Activated T-helper 1 cell treated with anti-CD3 and anti-CD28 coated beads, Interleukin-12 subunit alpha, Interleukin-12 subunit beta, Interleukin-2, Interleukin-4 antibody, amounts not matched to agents 30 ng/mL and 10 ng/mL and 1 ng/mL, durations not matched to agents 14 hours and 24 hours and 36 hours (primary cell): ENCODE data around the gene TMEM127. TPM values are rescaled to one million over a fixed set of nuclear protein-coding genes. Genes with fewer than 3 reads are reported as not detected.
"Not testable (repeated sequence)": the region's sequence is repeated elsewhere in the genome, so short reads cannot be mapped to it uniquely, and the experiment has no call there.

ENCODE experiments used
- DNase-seq: peaks from one replicate; pipeline ENCODE4 v3.0.0; 2021; ENCODE audit warnings: low spot score
- H3K27ac Mint-ChIP-seq: one replicate; pipeline ENCODE4 v1.8.0; 2021; ENCODE audit warnings: mild to moderate bottlenecking, mixed read lengths
- H3K27me3 Mint-ChIP-seq: one replicate; pipeline ENCODE4 v1.8.0; 2022; ENCODE audit warnings: mild to moderate bottlenecking, moderate library complexity, mixed read lengths; ENCODE audit not compliant: insufficient read depth
- H3K36me3 Mint-ChIP-seq: one replicate; pipeline ENCODE4 v1.8.0; 2021; ENCODE audit warnings: low read depth, mixed read lengths
- H3K4me1 Mint-ChIP-seq: one replicate; pipeline ENCODE4 v1.8.0; 2021; ENCODE audit warnings: low read depth, mixed read lengths
- H3K4me3 Mint-ChIP-seq: one replicate; pipeline ENCODE4 v1.8.0; 2021; ENCODE audit warnings: mild to moderate bottlenecking, moderate library complexity, mixed read lengths
- H3K9me3 Mint-ChIP-seq: one replicate; pipeline ENCODE4 v1.8.0; 2021; ENCODE audit warnings: mixed read lengths
- intact Hi-C: fragments of 100-400 bp; cut with micrococcal nuclease; formaldehyde crosslinking; loops from one replicate; pipeline ENCODE4 v1.15.1; 2024
- total RNA-seq: library from RNA; stranded (reverse); gene quantifications from 2 replicates; pipeline ENCODE4 v1.2.3, GENCODE V29; 2022

TMEM127 gene
- total RNA-seq, 1 donor from 2014 or later, result 30.1 TPM

DNA sequence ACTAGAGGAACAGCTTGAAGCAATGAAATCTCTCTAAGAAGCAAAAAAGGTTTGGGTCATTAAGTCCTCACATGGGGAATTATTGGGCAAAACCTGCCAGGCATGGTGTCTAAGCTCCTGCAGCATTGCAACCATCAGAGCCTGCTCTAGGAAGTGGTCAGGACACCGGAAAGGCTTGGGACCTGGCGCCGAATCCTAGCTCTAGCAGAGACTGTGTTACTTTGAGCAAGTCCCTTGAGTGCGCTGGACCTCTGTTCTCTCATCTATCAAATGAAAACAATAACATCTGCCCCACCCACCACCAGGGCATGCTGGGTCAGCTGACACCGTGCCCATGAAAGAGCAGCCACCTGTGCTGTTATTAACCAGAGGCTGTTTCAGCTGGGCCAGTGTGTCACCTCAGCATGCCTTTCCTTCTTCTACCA, 6.3 kb downstream of the TMEM127 start:
- Mint-ChIP-seq H3K4me1 (peaks cover 45% of the 10 kb centered on the region), H3K4me3 (no peak overlapping the region), H3K27ac (no peak overlapping the region), H3K27me3 (no peaks in the 10 kb centered on the region), H3K9me3 (no peaks in the 10 kb centered on the region), H3K36me3 (peaks cover 21% of the 10 kb centered on the region)
- no peak for DNase-seq
- intact Hi-C loops, result no loop called here

DNA sequence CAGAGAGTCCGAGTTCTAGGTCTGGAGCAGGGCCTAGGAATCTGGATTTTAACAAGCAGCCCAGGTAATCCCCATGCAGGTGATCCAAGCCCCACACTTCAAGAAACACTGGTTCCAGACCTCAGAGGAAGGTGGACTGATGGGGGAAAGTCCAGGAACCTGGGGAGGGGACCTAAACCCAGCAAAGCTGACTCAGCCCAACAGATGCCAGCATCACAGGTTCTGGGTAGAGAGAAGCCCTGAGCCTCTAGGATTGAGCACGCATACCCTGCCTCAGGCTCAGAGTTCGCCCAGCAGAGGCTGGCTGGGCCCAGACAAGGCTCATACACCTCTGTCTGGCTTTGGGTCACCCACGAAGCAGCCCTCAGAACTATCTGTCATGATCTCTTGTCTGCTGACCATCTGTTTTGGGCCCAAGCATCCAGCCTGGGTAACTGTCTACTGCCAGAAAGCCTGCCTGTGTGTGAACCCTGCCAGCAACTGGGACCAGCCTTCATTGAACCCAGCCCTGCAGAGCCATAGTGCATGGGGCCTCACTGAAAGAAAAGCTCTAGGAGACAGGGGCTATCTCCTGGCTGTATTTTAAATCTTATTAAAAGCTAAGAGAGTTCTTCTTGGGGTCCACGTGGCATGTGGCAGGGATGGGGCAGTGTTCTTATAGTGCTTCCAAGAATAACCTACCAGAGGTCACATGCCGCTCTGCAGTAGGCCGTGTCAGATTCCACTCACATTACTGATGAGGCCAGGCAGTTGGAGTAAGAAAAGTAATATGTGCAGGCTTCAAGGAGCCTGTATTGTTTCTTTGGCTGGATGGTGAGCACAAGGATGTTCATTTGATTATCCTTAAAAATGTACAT, 7.4 kb downstream of the TMEM127 start:
- Mint-ChIP-seq H3K36me3 (peaks cover 19% of the 10 kb centered on the region), H3K4me1 (peaks cover 34% of the 10 kb centered on the region)

GRCh38 chr2:96257744-96258143, 8.1 kb downstream of the TMEM127 start:
- intact Hi-C loops, DNase-seq, H3K9me3 Mint-ChIP-seq, H3K27me3 Mint-ChIP-seq, H3K4me3 Mint-ChIP-seq: not testable (repeated sequence)
- H3K27ac Mint-ChIP-seq, result peak overlapping the region; percentile 34
- H3K4me1 Mint-ChIP-seq, result peaks cover 33% of the 10 kb centered on the region
- H3K36me3 Mint-ChIP-seq, result peaks cover 22% of the 10 kb centered on the region

More for the DNA sequence above, 7.4 kb downstream of the TMEM127 start:
- intact Hi-C loops, result no loop called here
- Mint-ChIP-seq H3K27me3 (no peaks in the 10 kb centered on the region), H3K4me3 (no peak overlapping the region), H3K9me3 (no peaks in the 10 kb centered on the region), H3K27ac (peak overlapping the region; percentile 34)
- no peak for DNase-seq

DNA sequence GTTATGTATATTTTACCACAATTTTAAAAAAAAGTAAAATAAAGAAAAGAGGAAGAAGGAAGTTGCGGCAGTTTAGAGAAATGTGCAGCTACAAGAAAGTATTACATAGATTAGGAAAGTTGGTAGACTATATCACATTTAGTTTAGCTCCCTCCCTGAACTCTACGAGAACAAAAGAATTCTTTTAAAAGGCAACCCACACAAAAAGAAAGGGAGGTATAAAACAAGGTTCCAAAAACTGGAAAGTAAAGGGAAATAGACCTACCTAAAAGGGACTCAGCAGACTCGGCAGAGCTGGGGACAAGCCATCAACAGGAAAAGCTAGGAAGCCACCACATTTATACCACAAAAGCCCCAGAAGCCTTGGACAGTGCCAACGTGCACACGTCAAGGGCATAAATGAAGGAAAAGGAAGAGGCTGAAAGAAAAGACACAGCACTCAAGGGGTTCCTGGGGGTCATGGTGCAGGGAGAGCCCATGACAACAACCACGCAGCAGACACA, 9.1 kb downstream of the TMEM127 start:
- DNase-seq, result no peak
- H3K27me3 Mint-ChIP-seq, result no peaks in the 10 kb centered on the region
- H3K36me3 Mint-ChIP-seq, result peaks cover 32% of the 10 kb centered on the region
- peak overlapping the region; percentile 4 for H3K4me3 Mint-ChIP-seq
- H3K4me1 Mint-ChIP-seq, result peaks cover 40% of the 10 kb centered on the region
- H3K27ac Mint-ChIP-seq, result peak overlapping the region; percentile 13
- intact Hi-C loops, result loop anchor here (1.0 kb wide), 1 partner anchor 8 kb away; no protein-coding TSS in a partner anchor
- H3K9me3 Mint-ChIP-seq, result no peaks in the 10 kb centered on the region

- H3K9me3 Mint-ChIP-seq, result no peaks in the 10 kb centered on the region
- H3K27ac Mint-ChIP-seq, result no peak overlapping the region
- intact Hi-C loops, result no loop called here
- H3K4me1 Mint-ChIP-seq, result peaks cover 37% of the 10 kb centered on the region
- no peak for DNase-seq
- H3K4me3 Mint-ChIP-seq, result no peak overlapping the region
- H3K36me3 Mint-ChIP-seq, result peaks cover 46% of the 10 kb centered on the region
- H3K27me3 Mint-ChIP-seq, result no peaks in the 10 kb centered on the region
Observed at GRCh38 chr2:96254571-96254970, 11.2 kb downstream of the TMEM127 start.

DNA sequence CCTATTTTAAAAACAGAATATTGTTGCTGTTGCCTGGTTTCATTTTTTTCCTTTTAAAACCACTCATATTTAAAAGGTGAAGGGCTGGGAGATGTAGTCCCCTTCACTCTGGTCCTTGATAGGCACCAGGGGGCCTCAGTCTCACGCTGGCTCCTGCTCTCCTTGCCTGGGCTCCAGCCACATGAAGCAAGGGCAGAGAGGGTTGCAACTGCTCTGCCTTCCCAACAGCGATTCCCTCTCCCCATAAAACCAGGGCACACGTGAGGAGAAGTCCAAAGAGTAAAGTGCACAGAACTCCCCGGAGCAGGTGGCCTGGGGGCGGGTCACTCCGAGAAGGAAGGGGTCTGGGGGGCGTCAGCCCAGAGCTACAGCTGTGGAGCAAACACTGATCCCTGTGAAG, 12.8 kb downstream of the TMEM127 start:
- H3K4me1 Mint-ChIP-seq, result peaks cover 35% of the 10 kb centered on the region
- H3K9me3 Mint-ChIP-seq, result no peaks in the 10 kb centered on the region
- intact Hi-C loops, result no loop called here
- H3K27me3 Mint-ChIP-seq, result no peaks in the 10 kb centered on the region
- no peak overlapping the region for H3K4me3 Mint-ChIP-seq
- DNase-seq, result no peak
- H3K36me3 Mint-ChIP-seq, result peaks cover 48% of the 10 kb centered on the region
- no peak overlapping the region for H3K27ac Mint-ChIP-seq

- DNase-seq, result no peak
- Mint-ChIP-seq H3K4me3 (no peak overlapping the region), H3K4me1 (peaks cover 35% of the 10 kb centered on the region), H3K36me3 (peaks cover 49% of the 10 kb centered on the region), H3K27ac (peak overlapping the region; percentile 15), H3K9me3 (no peaks in the 10 kb centered on the region), H3K27me3 (no peaks in the 10 kb centered on the region)
- intact Hi-C loops, result no loop called here
Observed at GRCh38 chr2:96252526-96252925, 13.3 kb downstream of the TMEM127 start.

DNA sequence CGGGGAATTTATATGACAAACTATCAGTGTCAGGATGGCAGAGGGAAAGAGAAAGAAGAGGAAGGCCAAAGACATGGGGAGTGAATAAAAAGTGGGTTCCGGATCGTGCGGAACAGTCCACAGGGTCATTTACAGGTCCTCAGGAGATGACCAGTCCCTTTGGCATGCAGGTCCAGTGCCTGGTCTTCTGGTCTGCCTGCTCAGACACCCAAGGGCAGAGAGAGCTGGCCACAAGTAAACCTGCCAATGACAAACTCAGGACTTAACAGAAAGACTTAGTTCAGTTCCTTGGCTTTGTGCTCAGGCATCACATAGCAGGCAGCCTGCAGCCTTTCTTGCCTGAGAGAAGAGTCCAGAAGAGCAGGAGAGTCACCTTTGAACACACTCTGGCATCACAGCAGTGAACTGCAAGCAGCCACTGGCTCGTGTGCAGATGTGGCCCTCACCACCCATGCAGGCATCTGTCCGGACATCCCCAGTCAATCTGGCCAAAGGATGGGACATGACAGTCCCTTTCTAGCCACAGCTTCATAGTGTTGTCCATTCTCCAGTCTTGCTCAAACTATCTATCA, 14.0 kb downstream of the TMEM127 start:
- intact Hi-C loops, result no loop called here
- DNase-seq, result no peak
- H3K36me3 Mint-ChIP-seq, result peaks cover 51% of the 10 kb centered on the region
- H3K27ac Mint-ChIP-seq, result peak overlapping the region; percentile 52
- peaks cover 35% of the 10 kb centered on the region for H3K4me1 Mint-ChIP-seq
- no peak overlapping the region for H3K4me3 Mint-ChIP-seq
- no peaks in the 10 kb centered on the region for H3K9me3 Mint-ChIP-seq
- H3K27me3 Mint-ChIP-seq, result no peaks in the 10 kb centered on the region

DNA sequence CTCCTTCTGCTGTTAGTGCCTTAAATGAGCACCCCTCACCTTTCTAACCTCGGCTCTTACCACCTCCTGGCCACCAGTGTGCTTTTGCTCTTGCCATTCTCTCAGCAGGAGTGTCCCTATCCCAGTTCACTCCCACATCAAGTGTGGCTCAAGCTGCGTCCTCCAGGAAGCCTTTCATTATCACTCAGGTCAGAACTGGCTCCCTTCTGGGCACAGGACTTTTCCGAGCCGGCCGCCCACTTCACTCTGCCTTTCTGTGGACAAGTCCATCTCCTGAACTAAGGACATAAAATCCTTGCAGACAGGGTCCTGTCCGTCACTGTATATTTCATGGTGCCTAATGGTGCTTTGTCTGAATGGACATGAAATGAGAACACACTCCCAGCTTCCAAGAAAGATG, 15.6 kb downstream of the TMEM127 start:
- Mint-ChIP-seq H3K36me3 (peaks cover 50% of the 10 kb centered on the region), H3K27me3 (no peaks in the 10 kb centered on the region)

DNA sequence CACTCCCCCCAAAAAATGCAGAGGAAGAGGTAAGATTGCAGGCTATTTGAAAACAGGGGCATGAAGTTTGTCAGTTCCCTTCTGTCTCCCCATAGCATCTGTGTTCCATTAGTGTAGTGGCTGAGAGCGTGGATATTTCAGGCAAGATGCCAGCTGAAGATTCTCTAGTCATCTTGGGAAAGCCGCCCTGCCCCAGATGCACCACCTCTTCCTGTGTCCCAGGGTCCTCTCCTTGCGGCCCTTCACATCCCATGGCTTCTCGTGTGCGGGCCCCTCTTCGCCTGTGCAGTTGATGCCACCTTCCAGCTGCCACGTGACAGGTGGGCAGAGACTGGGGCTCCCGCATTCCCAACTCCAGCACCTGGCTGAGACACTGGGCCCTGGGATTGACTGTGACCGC, 16.1 kb downstream of the TMEM127 start:
- Mint-ChIP-seq H3K27ac (no peak overlapping the region), H3K9me3 (peaks cover 8% of the 10 kb centered on the region), H3K4me3 (no peak overlapping the region), H3K27me3 (no peaks in the 10 kb centered on the region), H3K4me1 (peaks cover 50% of the 10 kb centered on the region), H3K36me3 (peaks cover 51% of the 10 kb centered on the region)
- no peak for DNase-seq
- intact Hi-C loops, result no loop called here

More for the DNA sequence above, 15.6 kb downstream of the TMEM127 start:
- Mint-ChIP-seq H3K4me1 (peaks cover 46% of the 10 kb centered on the region), H3K4me3 (no peak overlapping the region), H3K9me3 (peaks cover 8% of the 10 kb centered on the region), H3K27ac (peak overlapping the region; percentile 20)
- intact Hi-C loops, result no loop called here
- no peak for DNase-seq

DNA sequence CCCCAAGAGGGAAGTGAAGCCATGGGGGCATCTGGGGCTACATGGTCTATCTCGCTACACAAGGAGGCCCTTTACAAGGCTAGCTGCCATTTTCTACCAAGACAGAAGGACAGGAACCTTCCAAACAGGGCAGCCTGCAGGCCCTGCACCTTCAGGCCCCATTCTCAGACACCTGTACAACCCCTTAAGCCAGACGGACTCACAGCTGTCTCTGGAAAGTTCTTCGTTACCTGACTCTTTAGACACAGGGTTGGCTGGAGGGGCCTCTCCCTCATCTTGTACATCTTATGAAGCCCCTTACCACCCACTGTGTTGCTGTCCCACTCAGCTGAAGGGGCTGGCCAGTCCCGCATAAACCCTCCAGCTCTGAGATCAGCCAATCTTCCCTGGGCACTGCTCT, 17.2 kb downstream of the TMEM127 start:
- peaks cover 49% of the 10 kb centered on the region for H3K36me3 Mint-ChIP-seq
- H3K4me3 Mint-ChIP-seq, result no peak overlapping the region
- no peaks in the 10 kb centered on the region for H3K27me3 Mint-ChIP-seq
- intact Hi-C loops, result no loop called here
- peaks cover 8% of the 10 kb centered on the region for H3K9me3 Mint-ChIP-seq
- DNase-seq, result no peak
- peaks cover 53% of the 10 kb centered on the region for H3K4me1 Mint-ChIP-seq
- no peak overlapping the region for H3K27ac Mint-ChIP-seq

- no peak for DNase-seq
- Mint-ChIP-seq H3K36me3 (peaks cover 43% of the 10 kb centered on the region), H3K9me3 (peaks cover 8% of the 10 kb centered on the region), H3K4me1 (peaks cover 55% of the 10 kb centered on the region), H3K27ac (peak overlapping the region; percentile 42), H3K4me3 (no peak overlapping the region), H3K27me3 (no peaks in the 10 kb centered on the region)
- intact Hi-C loops, result no loop called here
Observed at GRCh38 chr2:96247896-96248295, 17.9 kb downstream of the TMEM127 start.

GRCh38 chr2:96247009-96247408, 18.8 kb downstream of the TMEM127 start:
- Mint-ChIP-seq H3K4me1 (peaks cover 60% of the 10 kb centered on the region), H3K4me3 (no peak overlapping the region), H3K27me3 (no peaks in the 10 kb centered on the region), H3K27ac (peak overlapping the region; percentile 80), H3K36me3 (peaks cover 38% of the 10 kb centered on the region), H3K9me3 (peaks cover 8% of the 10 kb centered on the region)
- no peak for DNase-seq
- intact Hi-C loops, result no loop called here
